ENCODE measurements around the gene CEP112.
A peak's percentile ranks its signal among the peaks of the same experiment; 100 is the strongest.

GRCh38 chr17:65633988-65634387 is 557.9 kb downstream of the CEP112 start:
- no peak; the same call in 1 of the 2 replicates for TF ChIP-seq FOXJ3 (CRISPR knock-in tag; IDR thresholded peaks at IDR 0.05; ENCODE audit: borderline replicate concordance)
- no peak for TF ChIP-seq HBP1 (CRISPR knock-in tag; IDR thresholded peaks at IDR 0.05; ENCODE audit: low read depth)
- TF ChIP-seq HNF4G (IDR thresholded peaks at IDR 0.05; ENCODE audit: borderline replicate concordance, low read depth, low read length), result no peak
- no peak for TF ChIP-seq HNF4G (CRISPR knock-in tag; IDR thresholded peaks at IDR 0.05; ENCODE audit: borderline replicate concordance, low read depth)
- no peak for TF ChIP-seq CTCF (CRISPR knock-in tag; IDR thresholded peaks at IDR 0.05)
- no peak; the same call in 1 of the 2 replicates for TF ChIP-seq ETV5 (CRISPR knock-in tag; IDR thresholded peaks at IDR 0.05; ENCODE audit: borderline replicate concordance)
- no peak for TF ChIP-seq YY1 (IDR thresholded peaks at IDR 0.05; ENCODE audit: insufficient read depth, insufficient replicate concordance, low read depth, low read length)
- no peak for TF ChIP-seq USF2 (IDR thresholded peaks at IDR 0.05; ENCODE audit: low read depth, low read length)
- TF ChIP-seq USF2 (CRISPR knock-in tag; IDR thresholded peaks at IDR 0.05; ENCODE audit: borderline replicate concordance), result no peak
- TF ChIP-seq ZBTB49 (CRISPR knock-in tag; IDR thresholded peaks at IDR 0.05; ENCODE audit: borderline replicate concordance), result no peak
- TF ChIP-seq HMGXB3 (CRISPR knock-in tag; IDR thresholded peaks at IDR 0.05; ENCODE audit: borderline replicate concordance), result peak; percentile 54; the same call in 1 of the 2 replicates
- no peak for TF ChIP-seq TCF7L2 (IDR thresholded peaks at IDR 0.05; ENCODE audit: low read depth, low read length)
- no peak for TF ChIP-seq ATF1 (CRISPR knock-in tag; IDR thresholded peaks at IDR 0.05)
- TF ChIP-seq MLX (CRISPR knock-in tag; IDR thresholded peaks at IDR 0.05), result no peak
- TF ChIP-seq ZSCAN22 (CRISPR knock-in tag; IDR thresholded peaks at IDR 0.05), result no peak

Measured in HepG2 (cell line).